NT2/D1 (cell line): ENCODE measurements around the gene PDHX.

ENCODE experiments used
- DNase-seq: peaks from one replicate; pipeline ENCODE4 v3.0.0-alpha.2; 2011; ENCODE audit warnings: low read depth, low spot score
- H3K27me3 ChIP-seq: 2 replicates; pipeline ENCODE4 v1.6.0; 2011; ENCODE audit warnings: mild to moderate bottlenecking; ENCODE audit not compliant: insufficient read length, insufficient read depth
- H3K36me3 ChIP-seq: 2 replicates; pipeline ENCODE4 v1.6.1; 2011; ENCODE audit warnings: mild to moderate bottlenecking, low read length, mixed read lengths; ENCODE audit not compliant: insufficient read depth, insufficient read length
- H3K4me1 ChIP-seq: 2 replicates; pipeline ENCODE4 v1.5.1; 2011; ENCODE audit not compliant: insufficient read depth, insufficient read length
- H3K4me3 ChIP-seq: 2 replicates; pipeline ENCODE4 v1.5.1; 2011; ENCODE audit warnings: low read depth; ENCODE audit not compliant: insufficient read length
- H3K9ac ChIP-seq: 2 replicates; pipeline ENCODE4 v1.6.0; 2011; ENCODE audit warnings: low read depth; ENCODE audit not compliant: insufficient read length
- H3K9me3 ChIP-seq: 2 replicates; pipeline ENCODE4 v1.5.1; 2011; ENCODE audit warnings: mild to moderate bottlenecking, low read length; ENCODE audit not compliant: insufficient read depth
- SUZ12 ChIP-seq: IDR thresholded peaks from 2 replicates; pipeline ENCODE4 v1.6.1; 2011; ENCODE audit not compliant: insufficient read length, insufficient read depth; ENCODE audit errors: extremely low read depth
- YY1 ChIP-seq: IDR thresholded peaks from 2 replicates; pipeline ENCODE4 v1.6.1; 2011; ENCODE audit not compliant: insufficient read length, insufficient read depth
- ZNF274 ChIP-seq: IDR thresholded peaks from 2 replicates; pipeline ENCODE4 v1.6.1; 2011; ENCODE audit warnings: mild to moderate bottlenecking, low read depth, low read length

Gene PDHX

GRCh38 chr11:34962034-34962433 lies 45.6 kb downstream of the PDHX start:
- peaks cover 24% of the 10 kb centered on the region for H3K36me3 ChIP-seq
- no peak for TF ChIP-seq YY1
- TF ChIP-seq SUZ12 = no peak
- no peak for TF ChIP-seq ZNF274
- no peak overlapping the region for H3K9ac ChIP-seq
- H3K4me3 ChIP-seq = no peak overlapping the region
- no peak for DNase-seq
- H3K4me1 ChIP-seq = no peaks in the 10 kb centered on the region
- no peaks in the 10 kb centered on the region for H3K27me3 ChIP-seq
- H3K9me3 ChIP-seq = no peaks in the 10 kb centered on the region

GRCh38 chr11:34963351-34963750 lies 46.9 kb downstream of the PDHX start:
- Histone ChIP-seq H3K4me3 (no peak overlapping the region), H3K36me3 (peaks cover 27% of the 10 kb centered on the region), H3K4me1 (no peaks in the 10 kb centered on the region), H3K9ac (no peak overlapping the region), H3K27me3 (no peaks in the 10 kb centered on the region), H3K9me3 (no peaks in the 10 kb centered on the region)
- no peak for DNase-seq
- no peak for TF ChIP-seq ZNF274
- no peak for TF ChIP-seq YY1
- no peak for TF ChIP-seq SUZ12

- DNase-seq = no peak
- no peak for TF ChIP-seq YY1
- no peak for TF ChIP-seq SUZ12
- no peak for TF ChIP-seq ZNF274
- H3K4me1 ChIP-seq = no peaks in the 10 kb centered on the region
- H3K9ac ChIP-seq = no peak overlapping the region
- H3K9me3 ChIP-seq = no peaks in the 10 kb centered on the region
- H3K36me3 ChIP-seq = peaks cover 24% of the 10 kb centered on the region
- no peaks in the 10 kb centered on the region for H3K27me3 ChIP-seq
- no peak overlapping the region for H3K4me3 ChIP-seq
These were observed 48.4 kb downstream of the PDHX start for GRCh38 chr11:34964610-34965331.

- TF ChIP-seq YY1 (no peak), ZNF274 (no peak), SUZ12 (no peak)
- no peak for DNase-seq
- Histone ChIP-seq H3K9ac (no peak overlapping the region), H3K27me3 (no peaks in the 10 kb centered on the region), H3K4me3 (no peak overlapping the region), H3K36me3 (peaks cover 28% of the 10 kb centered on the region), H3K4me1 (no peaks in the 10 kb centered on the region), H3K9me3 (no peaks in the 10 kb centered on the region)
These were observed 52.4 kb downstream of the PDHX start for GRCh38 chr11:34968862-34969261.

GRCh38 chr11:34970033-34970432 lies 53.6 kb downstream of the PDHX start:
- Histone ChIP-seq H3K9me3 (no peaks in the 10 kb centered on the region), H3K4me3 (no peak overlapping the region), H3K27me3 (no peaks in the 10 kb centered on the region), H3K36me3 (peaks cover 35% of the 10 kb centered on the region), H3K4me1 (no peaks in the 10 kb centered on the region), H3K9ac (no peak overlapping the region)
- no peak for DNase-seq
- TF ChIP-seq ZNF274 = no peak
- no peak for TF ChIP-seq SUZ12
- no peak for TF ChIP-seq YY1

- H3K9ac ChIP-seq = no peak overlapping the region
- H3K9me3 ChIP-seq = no peaks in the 10 kb centered on the region
- no peak for TF ChIP-seq SUZ12
- no peak for TF ChIP-seq YY1
- no peak for TF ChIP-seq ZNF274
- H3K4me3 ChIP-seq = no peak overlapping the region
- peaks cover 32% of the 10 kb centered on the region for H3K36me3 ChIP-seq
- no peaks in the 10 kb centered on the region for H3K27me3 ChIP-seq
- no peaks in the 10 kb centered on the region for H3K4me1 ChIP-seq
- DNase-seq = no peak
These were observed 54.1 kb downstream of the PDHX start for GRCh38 chr11:34970480-34970879.

GRCh38 chr11:34971928-34972327 lies 55.5 kb downstream of the PDHX start:
- H3K27me3 ChIP-seq = no peaks in the 10 kb centered on the region
- H3K4me3 ChIP-seq = no peak overlapping the region
- DNase-seq = no peak
- H3K4me1 ChIP-seq = no peaks in the 10 kb centered on the region
- TF ChIP-seq ZNF274 (no peak), SUZ12 (no peak), YY1 (no peak)
- H3K36me3 ChIP-seq = peaks cover 24% of the 10 kb centered on the region
- H3K9me3 ChIP-seq = no peaks in the 10 kb centered on the region
- H3K9ac ChIP-seq = no peak overlapping the region

- Histone ChIP-seq H3K9me3 (no peaks in the 10 kb centered on the region), H3K27me3 (no peaks in the 10 kb centered on the region), H3K4me3 (no peak overlapping the region), H3K36me3 (peaks cover 19% of the 10 kb centered on the region), H3K9ac (no peak overlapping the region), H3K4me1 (no peaks in the 10 kb centered on the region)
- TF ChIP-seq YY1 = no peak
- TF ChIP-seq SUZ12 = no peak
- no peak for TF ChIP-seq ZNF274
- no peak for DNase-seq
These were observed 55.9 kb downstream of the PDHX start for GRCh38 chr11:34972366-34972765.
